HepG2 (cell line): ENCODE results near the gene ADAM15. TPM values are rescaled to one million over a fixed set of nuclear protein-coding genes. Genes with fewer than 3 reads are reported as not detected.

Experiments
- ASH2L ChIP-seq: fragments of 300-600, 200-600 bp; sonication (generic); IDR thresholded peaks from 2 replicates; pipeline ENCODE4 v1.7.0; 2017; ENCODE audit warnings: low read depth, mild to moderate bottlenecking, moderate library complexity, mixed read lengths, low read length; ENCODE audit not compliant: insufficient read length
- FOXA3 ChIP-seq: IDR thresholded peaks from 2 replicates; pipeline ENCODE4 v1.6.1; 2016; ENCODE audit warnings: missing genetic modification reagents, missing compliant biosample characterization
- HIVEP1 ChIP-seq: sonication (generic); formaldehyde crosslinking; IDR thresholded peaks from 2 replicates; pipeline ENCODE4 v1.4.0; 2020; ENCODE audit warnings: mild to moderate bottlenecking, missing genetic modification reagents
- HOXA3 ChIP-seq: sonication (generic); formaldehyde crosslinking; IDR thresholded peaks from 2 replicates; pipeline ENCODE4 v1.5.0; 2020; ENCODE audit warnings: missing genetic modification reagents
- KDM2A ChIP-seq: sonication (generic); formaldehyde crosslinking; IDR thresholded peaks from 2 replicates; pipeline ENCODE4 v1.4.0; 2020; ENCODE audit warnings: low read depth, missing genetic modification reagents, borderline replicate concordance
- NFKBIZ ChIP-seq: IDR thresholded peaks from 2 replicates; pipeline ENCODE4 v1.6.1; 2018; ENCODE audit warnings: missing genetic modification reagents, missing compliant biosample characterization
- PLRG1 ChIP-seq: fragments of 450-650 bp; conservative IDR thresholded peaks from 2 replicates; pipeline ENCODE4 v1.6.1; 2016
- RFXAP ChIP-seq: sonication (generic); formaldehyde crosslinking; IDR thresholded peaks from 2 replicates; pipeline ENCODE4 v1.4.0; 2020; ENCODE audit warnings: missing genetic modification reagents, borderline replicate concordance
- SMYD3 ChIP-seq: sonication (generic); formaldehyde crosslinking; IDR thresholded peaks from 2 replicates; pipeline ENCODE4 v1.8.1; 2023; ENCODE audit warnings: mild to moderate bottlenecking, missing genetic modification reagents
- U2AF2 ChIP-seq: fragments of 200-400 bp; formaldehyde crosslinking; IDR thresholded peaks from 2 replicates; pipeline ENCODE4 v1.6.1; 2017; ENCODE audit warnings: low read depth, mild to moderate bottlenecking, low read length
- ZNF143 ChIP-seq: sonication (generic); formaldehyde crosslinking; IDR thresholded peaks from 2 replicates; pipeline ENCODE4 v1.4.0; 2020; ENCODE audit warnings: missing genetic modification reagents
- ZNF251 ChIP-seq: sonication (generic); formaldehyde crosslinking; IDR thresholded peaks from 2 replicates; pipeline ENCODE4 v1.9.0; 2021; ENCODE audit warnings: mild to moderate bottlenecking, missing genetic modification reagents
- ZNF431 ChIP-seq: sonication (generic); formaldehyde crosslinking; IDR thresholded peaks from 2 replicates; pipeline ENCODE4 v1.9.0; 2022; ENCODE audit warnings: missing genetic modification reagents, low read depth, mild to moderate bottlenecking, borderline replicate concordance
- ZNF577 ChIP-seq: sonication (generic); formaldehyde crosslinking; IDR thresholded peaks from 2 replicates; pipeline ENCODE4 v1.4.0; 2020; ENCODE audit warnings: mild to moderate bottlenecking, low read depth, missing genetic modification reagents, borderline replicate concordance
- ZNF598 ChIP-seq: sonication (generic); formaldehyde crosslinking; IDR thresholded peaks from 2 replicates; pipeline ENCODE4 v1.5.1; 2020; ENCODE audit warnings: mild to moderate bottlenecking, missing genetic modification reagents, borderline replicate concordance
- ZNF839 ChIP-seq: sonication (generic); formaldehyde crosslinking; IDR thresholded peaks from 2 replicates; pipeline ENCODE4 v1.4.0; 2020; ENCODE audit warnings: missing genetic modification reagents, mild to moderate bottlenecking, borderline replicate concordance
- polyA plus RNA-seq, 8 experiments: library from polyadenylated mRNA; depleted of rRNA in 3 of 8; stranded (reverse) in 7 of 8; unstranded in 1 of 8; fragments of >200 nt; fragmentation: Illumina TruSeq in 4 of 8; extraction: Trizol in 4 of 8; gene quantifications; 2 replicates each; pipeline versions ENCODE4 v1.2.1 to v1.2.3, GENCODE V29; 2011 to 2016; ENCODE audit warnings: low read depth in 4 of 8, missing spikeins in 1 of 8, mixed read lengths in 1 of 8; ENCODE audit not compliant: insufficient read depth in 1 of 8
- total RNA-seq, 5 experiments: library from RNA; depleted of rRNA; stranded (reverse); fragments of >200 nt; fragmentation: Illumina TruSeq; extraction: Trizol; gene quantifications; 2 replicates each; pipeline ENCODE4 v1.2.3, GENCODE V29; 2016; ENCODE audit warnings: low read depth in 1 of 5
- TF ChIP-seq, protein P1 (sequence below), 2 experiments: sonication (generic) in 1 of 2; formaldehyde crosslinking in 1 of 2; IDR thresholded peaks; 2 replicates each; pipeline versions ENCODE4 v1.5.1 to v1.6.1; 2011 to 2020; ENCODE audit warnings: borderline replicate concordance in 1 of 2, low read depth in 1 of 2, low read length in 1 of 2, mild to moderate bottlenecking in 1 of 2, missing genetic modification reagents in 1 of 2, moderate library complexity in 1 of 2
- TF ChIP-seq, protein P2 (sequence below): sonication (generic); formaldehyde crosslinking; IDR thresholded peaks from 2 replicates; pipeline ENCODE4 v1.4.0; 2020; ENCODE audit warnings: missing genetic modification reagents, mild to moderate bottlenecking, borderline replicate concordance
- TF ChIP-seq, protein P3 (sequence below), 2 experiments: IDR thresholded peaks; 2 replicates each; pipeline ENCODE4 v1.6.1; 2011 to 2012; ENCODE audit warnings: low read length in 2 of 2, borderline replicate concordance in 1 of 2, low read depth in 1 of 2, mild to moderate bottlenecking in 1 of 2, moderate library complexity in 1 of 2

ADAM15 gene
- total and polyA plus RNA-seq, 2 of the 13 experiments (the other 11 are each of a cell fraction or from before 2014, with no cell fraction given), result 17.9 to 25.6 TPM

DNA sequence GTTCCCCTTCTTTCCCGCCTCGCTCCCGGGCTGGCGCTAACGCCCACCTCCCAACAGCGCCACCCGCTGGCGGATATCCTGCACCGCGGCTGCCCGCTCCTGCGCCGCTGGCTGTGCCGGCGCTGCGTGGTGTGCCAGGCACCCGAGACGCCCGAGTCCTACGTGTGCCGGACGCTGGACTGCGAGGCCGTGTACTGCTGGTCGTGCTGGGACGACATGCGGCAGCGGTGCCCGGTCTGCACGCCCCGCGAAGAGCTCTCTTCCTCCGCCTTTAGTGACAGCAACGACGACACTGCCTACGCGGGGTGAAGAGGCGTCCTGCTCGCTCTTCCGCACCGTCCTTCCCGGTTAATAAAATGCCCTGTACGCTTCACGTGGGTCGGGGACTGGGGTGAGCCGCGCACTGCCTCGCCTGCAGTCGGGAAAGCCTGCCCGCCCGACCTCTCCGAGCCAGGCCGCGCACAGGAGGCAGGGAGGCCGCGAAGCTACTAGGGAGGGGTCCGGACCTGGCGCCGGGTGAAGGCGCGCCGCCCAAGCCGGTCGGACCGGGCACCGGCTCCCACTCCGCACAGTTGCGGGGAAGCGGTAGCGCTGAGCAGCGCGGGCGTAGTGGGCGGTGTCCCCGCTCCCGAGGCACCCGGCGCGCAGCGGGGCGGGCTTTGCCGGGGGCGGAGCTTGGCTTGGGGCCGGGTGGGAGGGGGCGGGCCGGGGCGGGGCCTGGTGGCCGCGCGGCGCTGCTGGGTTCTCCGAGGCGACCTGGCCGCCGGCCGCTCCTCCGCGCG lies at the start of gene ADAM15 (continued):
- TF ChIP-seq, protein P1, sequence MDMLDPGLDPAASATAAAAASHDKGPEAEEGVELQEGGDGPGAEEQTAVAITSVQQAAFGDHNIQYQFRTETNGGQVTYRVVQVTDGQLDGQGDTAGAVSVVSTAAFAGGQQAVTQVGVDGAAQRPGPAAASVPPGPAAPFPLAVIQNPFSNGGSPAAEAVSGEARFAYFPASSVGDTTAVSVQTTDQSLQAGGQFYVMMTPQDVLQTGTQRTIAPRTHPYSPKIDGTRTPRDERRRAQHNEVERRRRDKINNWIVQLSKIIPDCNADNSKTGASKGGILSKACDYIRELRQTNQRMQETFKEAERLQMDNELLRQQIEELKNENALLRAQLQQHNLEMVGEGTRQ (IDR thresholded peaks at IDR 0.05; ENCODE audit: low read depth, low read length), result no peak
- TF ChIP-seq, protein P1 (CRISPR knock-in tag; IDR thresholded peaks at IDR 0.05; ENCODE audit: borderline replicate concordance), result 0 out of 2 replicates have a peak, but pooled peaks have one; percentile 12
- TF ChIP-seq ZNF251 (CRISPR knock-in tag), result 0 out of 2 replicates have a peak, but pooled peaks have one; percentile 47
- TF ChIP-seq ZNF577 (CRISPR knock-in tag), result no peak
- TF ChIP-seq RFXAP (CRISPR knock-in tag), result peak; percentile 70; the same call in 1 of the 2 replicates
- peak; percentile 57 for TF ChIP-seq ASH2L
- TF ChIP-seq, protein P2, sequence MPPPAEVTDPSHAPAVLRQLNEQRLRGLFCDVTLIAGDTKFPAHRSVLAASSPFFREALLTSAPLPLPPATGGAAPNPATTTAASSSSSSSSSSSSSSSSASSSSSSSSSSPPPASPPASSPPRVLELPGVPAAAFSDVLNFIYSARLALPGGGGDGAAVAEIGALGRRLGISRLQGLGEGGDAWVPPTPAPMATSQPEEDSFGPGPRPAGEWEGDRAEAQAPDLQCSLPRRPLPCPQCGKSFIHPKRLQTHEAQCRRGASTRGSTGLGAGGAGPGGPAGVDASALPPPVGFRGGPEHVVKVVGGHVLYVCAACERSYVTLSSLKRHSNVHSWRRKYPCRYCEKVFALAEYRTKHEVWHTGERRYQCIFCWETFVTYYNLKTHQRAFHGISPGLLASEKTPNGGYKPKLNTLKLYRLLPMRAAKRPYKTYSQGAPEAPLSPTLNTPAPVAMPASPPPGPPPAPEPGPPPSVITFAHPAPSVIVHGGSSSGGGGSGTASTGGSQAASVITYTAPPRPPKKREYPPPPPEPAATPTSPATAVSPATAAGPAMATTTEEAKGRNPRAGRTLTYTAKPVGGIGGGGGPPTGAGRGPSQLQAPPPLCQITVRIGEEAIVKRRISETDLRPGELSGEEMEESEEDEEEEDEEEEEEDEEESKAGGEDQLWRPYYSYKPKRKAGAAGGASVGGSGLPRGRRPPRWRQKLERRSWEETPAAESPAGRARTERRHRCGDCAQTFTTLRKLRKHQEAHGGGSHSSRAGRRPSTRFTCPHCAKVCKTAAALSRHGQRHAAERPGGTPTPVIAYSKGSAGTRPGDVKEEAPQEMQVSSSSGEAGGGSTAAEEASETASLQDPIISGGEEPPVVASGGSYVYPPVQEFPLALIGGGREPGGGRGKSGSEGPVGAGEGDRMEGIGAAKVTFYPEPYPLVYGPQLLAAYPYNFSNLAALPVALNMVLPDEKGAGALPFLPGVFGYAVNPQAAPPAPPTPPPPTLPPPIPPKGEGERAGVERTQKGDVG (CRISPR knock-in tag), result peak; percentile 96; the same call in 1 of the 2 replicates
- TF ChIP-seq ZNF598 (CRISPR knock-in tag), result peak; percentile 96; the same call in 1 of the 2 replicates
- no peak for TF ChIP-seq PLRG1
- TF ChIP-seq, protein P3, sequence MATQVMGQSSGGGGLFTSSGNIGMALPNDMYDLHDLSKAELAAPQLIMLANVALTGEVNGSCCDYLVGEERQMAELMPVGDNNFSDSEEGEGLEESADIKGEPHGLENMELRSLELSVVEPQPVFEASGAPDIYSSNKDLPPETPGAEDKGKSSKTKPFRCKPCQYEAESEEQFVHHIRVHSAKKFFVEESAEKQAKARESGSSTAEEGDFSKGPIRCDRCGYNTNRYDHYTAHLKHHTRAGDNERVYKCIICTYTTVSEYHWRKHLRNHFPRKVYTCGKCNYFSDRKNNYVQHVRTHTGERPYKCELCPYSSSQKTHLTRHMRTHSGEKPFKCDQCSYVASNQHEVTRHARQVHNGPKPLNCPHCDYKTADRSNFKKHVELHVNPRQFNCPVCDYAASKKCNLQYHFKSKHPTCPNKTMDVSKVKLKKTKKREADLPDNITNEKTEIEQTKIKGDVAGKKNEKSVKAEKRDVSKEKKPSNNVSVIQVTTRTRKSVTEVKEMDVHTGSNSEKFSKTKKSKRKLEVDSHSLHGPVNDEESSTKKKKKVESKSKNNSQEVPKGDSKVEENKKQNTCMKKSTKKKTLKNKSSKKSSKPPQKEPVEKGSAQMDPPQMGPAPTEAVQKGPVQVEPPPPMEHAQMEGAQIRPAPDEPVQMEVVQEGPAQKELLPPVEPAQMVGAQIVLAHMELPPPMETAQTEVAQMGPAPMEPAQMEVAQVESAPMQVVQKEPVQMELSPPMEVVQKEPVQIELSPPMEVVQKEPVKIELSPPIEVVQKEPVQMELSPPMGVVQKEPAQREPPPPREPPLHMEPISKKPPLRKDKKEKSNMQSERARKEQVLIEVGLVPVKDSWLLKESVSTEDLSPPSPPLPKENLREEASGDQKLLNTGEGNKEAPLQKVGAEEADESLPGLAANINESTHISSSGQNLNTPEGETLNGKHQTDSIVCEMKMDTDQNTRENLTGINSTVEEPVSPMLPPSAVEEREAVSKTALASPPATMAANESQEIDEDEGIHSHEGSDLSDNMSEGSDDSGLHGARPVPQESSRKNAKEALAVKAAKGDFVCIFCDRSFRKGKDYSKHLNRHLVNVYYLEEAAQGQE (IDR thresholded peaks at IDR 0.05; ENCODE audit: borderline replicate concordance in 1 of 2, low read depth in 1 of 2, low read length in 2 of 2), result no peak; a peak in 1 of 4 replicates
- peak; percentile 52 for TF ChIP-seq FOXA3 (CRISPR knock-in tag)
- TF ChIP-seq SMYD3 (CRISPR knock-in tag), result no peak
- no peak for TF ChIP-seq U2AF2
- peak; percentile 66 for TF ChIP-seq HOXA3 (CRISPR knock-in tag)
- TF ChIP-seq ZNF143, result no peak; the same call in 1 of the 2 replicates
- TF ChIP-seq ZNF431, result peak; percentile 30; the same call in 1 of the 2 replicates
- peak; percentile 95 for TF ChIP-seq KDM2A
- TF ChIP-seq NFKBIZ, result peak; percentile 77; the same call in 1 of the 2 replicates
- peak; percentile 96 for TF ChIP-seq ZNF839 (CRISPR knock-in tag)
- peak; percentile 45; the same call in 1 of the 2 replicates for TF ChIP-seq HIVEP1
